HepG2 (cell line): ENCODE results near the gene NSMF. TPM values are rescaled to one million over a fixed set of nuclear protein-coding genes. Genes with fewer than 3 reads are reported as not detected.
A peak's percentile ranks its signal among the peaks of the same experiment; 100 is the strongest.

Experiments used
- ATRX ChIP-seq: sonication (generic); formaldehyde crosslinking; IDR thresholded peaks from 2 replicates; pipeline ENCODE4 v1.4.0; 2020; ENCODE audit warnings: missing genetic modification reagents, borderline replicate concordance
- HES4 ChIP-seq: sonication (generic); formaldehyde crosslinking; IDR thresholded peaks from 2 replicates; pipeline ENCODE4 v1.9.0; 2021; ENCODE audit warnings: mild to moderate bottlenecking, missing genetic modification reagents, borderline replicate concordance
- JARID2 ChIP-seq: sonication (generic); formaldehyde crosslinking; IDR thresholded peaks from 2 replicates; pipeline ENCODE4 v1.8.1; 2023; ENCODE audit warnings: missing genetic modification reagents, inconsistent platforms; ENCODE audit not compliant: insufficient replicate concordance
- KAT7 ChIP-seq: IDR thresholded peaks from 2 replicates; pipeline ENCODE4 v1.6.1; 2018; ENCODE audit warnings: borderline replicate concordance, missing compliant biosample characterization
- MAFF ChIP-seq: IDR thresholded peaks from 2 replicates; pipeline ENCODE4 v1.6.1; 2011; ENCODE audit warnings: low read depth, low read length, improper control_type of control experiment
- MBD4 ChIP-seq: IDR thresholded peaks from 2 replicates; pipeline ENCODE4 v1.6.1; 2012; ENCODE audit warnings: low read length, inconsistent platforms, borderline replicate concordance
- NFKBIZ ChIP-seq: IDR thresholded peaks from 2 replicates; pipeline ENCODE4 v1.6.1; 2018; ENCODE audit warnings: missing genetic modification reagents, missing compliant biosample characterization
- NR2F6 ChIP-seq, 2 experiments: IDR thresholded peaks; 2 replicates each; pipeline ENCODE4 v1.6.1; 2016; ENCODE audit warnings: antibody characterized with exemption in 1 of 2, mild to moderate bottlenecking in 1 of 2
- REL ChIP-seq: sonication (generic); formaldehyde crosslinking; conservative IDR thresholded peaks from 2 replicates; pipeline ENCODE4 v1.8.0; 2022; ENCODE audit warnings: mild to moderate bottlenecking, missing genetic modification reagents, moderate library complexity
- RNF2 ChIP-seq: fragments of 450-650 bp; conservative IDR thresholded peaks from 2 replicates; pipeline ENCODE4 v1.6.1; 2016; ENCODE audit warnings: low read depth
- SETDB1 ChIP-seq: sonication (generic); formaldehyde crosslinking; IDR thresholded peaks from 2 replicates; pipeline ENCODE4 v1.5.1; 2020; ENCODE audit warnings: missing genetic modification reagents, mild to moderate bottlenecking, borderline replicate concordance
- SRSF9 ChIP-seq: fragments of 200-400 bp; formaldehyde crosslinking; IDR thresholded peaks from 2 replicates; pipeline ENCODE4 v1.6.1; 2018; ENCODE audit warnings: borderline replicate concordance, mild to moderate bottlenecking, low read depth, low read length; ENCODE audit not compliant: insufficient read depth, poor library complexity, severe bottlenecking
- TBX2 ChIP-seq: sonication (generic); formaldehyde crosslinking; IDR thresholded peaks from 2 replicates; pipeline ENCODE4 v1.5.0; 2020; ENCODE audit warnings: missing genetic modification reagents, mild to moderate bottlenecking, borderline replicate concordance
- TCF7L2 ChIP-seq: IDR thresholded peaks from 2 replicates; pipeline ENCODE4 v1.6.1; 2011; ENCODE audit warnings: mild to moderate bottlenecking, low read depth, low read length, moderate library complexity
- THYN1 ChIP-seq: sonication (generic); formaldehyde crosslinking; IDR thresholded peaks from 2 replicates; pipeline ENCODE4 v1.8.1; 2023; ENCODE audit warnings: low read depth, mild to moderate bottlenecking, moderate library complexity, missing genetic modification reagents, borderline replicate concordance
- TOPORS ChIP-seq: sonication (generic); formaldehyde crosslinking; IDR thresholded peaks from 2 replicates; pipeline ENCODE4 v1.8.0; 2023; ENCODE audit warnings: mild to moderate bottlenecking, missing genetic modification reagents
- ZBTB8A ChIP-seq: sonication (generic); formaldehyde crosslinking; IDR thresholded peaks from 2 replicates; pipeline ENCODE4 v1.4.0; 2020; ENCODE audit warnings: mild to moderate bottlenecking, low read depth, missing genetic modification reagents, borderline replicate concordance
- ZNF180 ChIP-seq: sonication (generic); formaldehyde crosslinking; IDR thresholded peaks from 2 replicates; pipeline ENCODE4 v1.4.0; 2020; ENCODE audit warnings: low read depth, missing genetic modification reagents, borderline replicate concordance
- ZNF460 ChIP-seq: sonication (generic); formaldehyde crosslinking; IDR thresholded peaks from 2 replicates; pipeline ENCODE4 v1.5.1; 2020; ENCODE audit warnings: missing genetic modification reagents, mild to moderate bottlenecking, borderline replicate concordance
- ZNF572 ChIP-seq: sonication (generic); formaldehyde crosslinking; IDR thresholded peaks from 2 replicates; pipeline ENCODE4 v1.5.1; 2020; ENCODE audit warnings: mild to moderate bottlenecking, missing genetic modification reagents
- ZNF703 ChIP-seq: sonication (generic); formaldehyde crosslinking; IDR thresholded peaks from 2 replicates; pipeline ENCODE4 v1.5.1; 2020; ENCODE audit warnings: missing genetic modification reagents, mild to moderate bottlenecking, moderate library complexity, borderline replicate concordance
- ZNF713 ChIP-seq: sonication (generic); formaldehyde crosslinking; IDR thresholded peaks from 2 replicates; pipeline ENCODE4 v1.4.0; 2020; ENCODE audit warnings: mild to moderate bottlenecking, missing genetic modification reagents
- ZNF781 ChIP-seq: sonication (generic); formaldehyde crosslinking; IDR thresholded peaks from 2 replicates; pipeline ENCODE4 v1.5.1; 2020; ENCODE audit warnings: borderline replicate concordance, mild to moderate bottlenecking, missing genetic modification reagents; ENCODE audit errors: not compliant biosample characterization
- polyA plus RNA-seq, 8 experiments: library from polyadenylated mRNA; depleted of rRNA in 3 of 8; stranded (reverse) in 7 of 8; unstranded in 1 of 8; fragments of >200 nt; fragmentation: Illumina TruSeq in 4 of 8; extraction: Trizol in 4 of 8; gene quantifications; 2 replicates each; pipeline versions ENCODE4 v1.2.1 to v1.2.3, GENCODE V29; 2011 to 2016; ENCODE audit warnings: low read depth in 4 of 8, missing spikeins in 1 of 8, mixed read lengths in 1 of 8; ENCODE audit not compliant: insufficient read depth in 1 of 8
- total RNA-seq, 5 experiments: library from RNA; depleted of rRNA; stranded (reverse); fragments of >200 nt; fragmentation: Illumina TruSeq; extraction: Trizol; gene quantifications; 2 replicates each; pipeline ENCODE4 v1.2.3, GENCODE V29; 2016; ENCODE audit warnings: low read depth in 1 of 5
- TF ChIP-seq, protein P1 (sequence below): sonication (generic); formaldehyde crosslinking; IDR thresholded peaks from 2 replicates; pipeline ENCODE4 v1.8.0; 2023; ENCODE audit warnings: mild to moderate bottlenecking, missing genetic modification reagents
- TF ChIP-seq, protein P2 (sequence below): sonication (generic); formaldehyde crosslinking; IDR thresholded peaks from 2 replicates; pipeline ENCODE4 v1.5.0; 2020; ENCODE audit warnings: missing genetic modification reagents, mild to moderate bottlenecking, borderline replicate concordance
- TF ChIP-seq, protein P3 (sequence below): IDR thresholded peaks from 2 replicates; pipeline ENCODE4 v1.6.1; 2012; ENCODE audit warnings: low read depth, low read length, improper control_type of control experiment

The NSMF gene
- total and polyA plus RNA-seq, 2 of the 13 experiments (the other 11 are each of a cell fraction or from before 2014, with no cell fraction given), result 44.3 to 183 TPM

DNA sequence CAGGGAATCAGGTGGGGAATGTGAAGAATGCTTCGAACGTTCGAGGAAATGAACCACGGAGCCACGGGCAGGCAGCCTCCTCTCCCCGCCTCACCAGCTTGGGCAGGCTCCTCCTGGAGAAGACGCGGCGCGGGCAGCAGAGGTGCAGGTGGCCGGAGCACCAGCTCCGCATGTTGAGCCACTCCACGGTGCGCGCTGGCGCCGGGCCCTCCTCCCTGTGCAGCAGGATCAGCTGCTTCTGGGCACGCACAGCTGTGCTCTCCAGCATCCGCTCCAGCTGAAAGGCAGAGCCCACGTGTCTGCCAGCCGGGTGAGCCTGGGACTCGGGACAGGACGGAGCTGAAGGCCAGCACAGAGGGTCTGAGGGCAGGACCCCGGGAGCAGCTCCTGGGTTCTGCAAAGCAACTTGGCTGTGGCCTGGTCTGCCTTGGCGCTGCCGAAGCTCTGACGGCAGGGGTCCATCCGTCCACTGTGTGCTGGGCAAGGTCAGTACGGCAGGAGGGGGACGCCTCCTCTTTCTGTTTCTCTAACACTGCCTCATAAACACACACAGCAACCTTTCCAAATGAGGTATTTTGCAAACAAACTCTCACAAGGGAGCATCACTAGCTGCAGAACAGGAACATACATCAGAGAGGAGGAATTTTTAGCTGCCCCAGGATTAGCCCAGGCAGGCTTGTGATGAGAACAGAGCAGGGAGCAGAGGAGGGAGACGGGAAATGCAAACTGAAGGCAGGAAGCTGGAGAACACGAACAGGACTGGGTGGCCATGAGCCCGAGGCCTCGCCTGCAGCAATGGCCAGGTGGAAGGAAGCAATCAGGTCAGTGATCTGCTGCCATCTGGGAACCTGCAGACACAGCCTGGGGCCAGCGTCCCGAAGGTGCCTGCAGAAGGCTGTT lies 20.1 kb upstream of the NSMF start (continued):
- TF ChIP-seq TOPORS (CRISPR knock-in tag) (no peak; the same call in 1 of the 2 replicates), ZNF180 (CRISPR knock-in tag) (no peak), RNF2 (no peak), ZNF703 (no peak), JARID2 (CRISPR knock-in tag) (no peak), ZNF781 (CRISPR knock-in tag) (no peak), KAT7 (CRISPR knock-in tag) (no peak), MBD4 (no peak), MAFF (no peak), SRSF9 (no peak), SETDB1 (CRISPR knock-in tag) (no peak), NFKBIZ (CRISPR knock-in tag) (no peak), HES4 (CRISPR knock-in tag) (no peak), ATRX (CRISPR knock-in tag) (no peak), ZBTB8A (CRISPR knock-in tag) (no peak), ZNF572 (no peak), TBX2 (CRISPR knock-in tag) (peak; percentile 10; the same call in 1 of the 2 replicates), THYN1 (CRISPR knock-in tag) (no peak), ZNF460 (CRISPR knock-in tag) (no peak), ZNF713 (CRISPR knock-in tag) (no peak), TCF7L2 (no peak), REL (CRISPR knock-in tag) (no peak), NR2F6 (IDR thresholded peaks at IDR 0.05) (no peak), NR2F6 (CRISPR knock-in tag; IDR thresholded peaks at IDR 0.05) (no peak)
- TF ChIP-seq, protein P1, sequence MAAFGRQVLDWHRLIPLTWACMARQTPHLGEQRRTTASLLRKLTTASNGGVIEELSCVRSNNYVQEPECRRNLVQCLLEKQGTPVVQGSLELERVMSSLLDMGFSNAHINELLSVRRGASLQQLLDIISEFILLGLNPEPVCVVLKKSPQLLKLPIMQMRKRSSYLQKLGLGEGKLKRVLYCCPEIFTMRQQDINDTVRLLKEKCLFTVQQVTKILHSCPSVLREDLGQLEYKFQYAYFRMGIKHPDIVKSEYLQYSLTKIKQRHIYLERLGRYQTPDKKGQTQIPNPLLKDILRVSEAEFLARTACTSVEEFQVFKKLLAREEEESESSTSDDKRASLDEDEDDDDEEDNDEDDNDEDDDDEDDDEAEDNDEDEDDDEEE (CRISPR knock-in tag), result 0 out of 2 replicates have a peak, but pooled peaks have one; percentile 32
- TF ChIP-seq, protein P2, sequence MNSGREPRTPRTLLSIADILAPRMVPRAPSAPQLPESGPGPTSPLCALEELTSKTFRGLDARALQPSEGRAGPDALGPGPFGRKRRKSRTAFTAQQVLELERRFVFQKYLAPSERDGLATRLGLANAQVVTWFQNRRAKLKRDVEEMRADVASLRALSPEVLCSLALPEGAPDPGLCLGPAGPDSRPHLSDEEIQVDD (CRISPR knock-in tag), result no peak
- TF ChIP-seq, protein P3, sequence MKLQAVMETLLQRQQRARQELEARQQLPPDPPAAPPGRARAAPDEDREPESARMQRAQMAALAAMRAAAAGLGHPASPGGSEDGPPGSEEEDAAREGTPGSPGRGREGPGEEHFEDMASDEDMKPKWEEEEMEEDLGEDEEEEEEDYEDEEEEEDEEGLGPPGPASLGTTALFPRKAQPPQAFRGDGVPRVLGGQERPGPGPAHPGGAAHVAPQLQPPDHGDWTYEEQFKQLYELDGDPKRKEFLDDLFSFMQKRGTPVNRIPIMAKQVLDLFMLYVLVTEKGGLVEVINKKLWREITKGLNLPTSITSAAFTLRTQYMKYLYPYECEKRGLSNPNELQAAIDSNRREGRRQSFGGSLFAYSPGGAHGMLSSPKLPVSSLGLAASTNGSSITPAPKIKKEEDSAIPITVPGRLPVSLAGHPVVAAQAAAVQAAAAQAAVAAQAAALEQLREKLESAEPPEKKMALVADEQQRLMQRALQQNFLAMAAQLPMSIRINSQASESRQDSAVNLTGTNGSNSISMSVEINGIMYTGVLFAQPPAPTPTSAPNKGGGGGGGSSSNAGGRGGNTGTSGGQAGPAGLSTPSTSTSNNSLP, result no peak
